Measurements from ENCODE around the gene FGD2.

GRCh38 chr6:37051138-37052026, 45.9 kb downstream of the FGD2 start:
- TF ChIP-seq RFX5 (IDR thresholded peaks at IDR 0.05; ENCODE audit: low read depth, low read length) (no peak), CTCF (IDR thresholded peaks at IDR 0.05 in 2 of 3, conservative IDR thresholded peaks at IDR 0.05 in 1 of 3; ENCODE audit: control insufficient read depth in 2 of 3, extremely low read depth in 1 of 3, insufficient read depth in 1 of 3, low read depth in 3 of 3, low read length in 3 of 3) (peak; percentile 88 to 95 (median 93); a peak in 5 of 6 replicates), EP300 (IDR thresholded peaks at IDR 0.05; ENCODE audit: borderline replicate concordance in 1 of 2, control insufficient read depth in 1 of 2, low read depth in 2 of 2, low read length in 2 of 2) (no peak), RBBP5 (conservative IDR thresholded peaks at IDR 0.05) (no peak), TAF1 (IDR thresholded peaks at IDR 0.05; ENCODE audit: borderline replicate concordance, low read depth, low read length) (0 out of 2 replicates have a peak, but pooled peaks have one; percentile 21), MYC (IDR thresholded peaks at IDR 0.05; ENCODE audit: insufficient read depth, insufficient read length, insufficient replicate concordance, low read length, severe bottlenecking) (peak; percentile 53), DPF2 (IDR thresholded peaks at IDR 0.05) (peak; percentile 36; the same call in 1 of the 2 replicates), USF1 (IDR thresholded peaks at IDR 0.05; ENCODE audit: borderline replicate concordance, extremely low read length, insufficient read depth, low read depth, low read length) (peak; percentile 54), CHD2 (IDR thresholded peaks at IDR 0.05; ENCODE audit: borderline replicate concordance, low read depth, low read length) (no peak; the same call in 1 of the 2 replicates), SIX5 (IDR thresholded peaks at IDR 0.05; ENCODE audit: low read depth, low read length, severe bottlenecking) (no peak), STAT1 (conservative IDR thresholded peaks at IDR 0.05) (no peak), RELA (IDR thresholded peaks at IDR 0.05; ENCODE audit: borderline replicate concordance, partially characterized antibody) (no peak), ATF3 (IDR thresholded peaks at IDR 0.05; ENCODE audit: borderline replicate concordance, extremely low read depth, low read depth, low read length) (no peak)
